Measurements from ENCODE around the gene FRMD1.

DNA sequence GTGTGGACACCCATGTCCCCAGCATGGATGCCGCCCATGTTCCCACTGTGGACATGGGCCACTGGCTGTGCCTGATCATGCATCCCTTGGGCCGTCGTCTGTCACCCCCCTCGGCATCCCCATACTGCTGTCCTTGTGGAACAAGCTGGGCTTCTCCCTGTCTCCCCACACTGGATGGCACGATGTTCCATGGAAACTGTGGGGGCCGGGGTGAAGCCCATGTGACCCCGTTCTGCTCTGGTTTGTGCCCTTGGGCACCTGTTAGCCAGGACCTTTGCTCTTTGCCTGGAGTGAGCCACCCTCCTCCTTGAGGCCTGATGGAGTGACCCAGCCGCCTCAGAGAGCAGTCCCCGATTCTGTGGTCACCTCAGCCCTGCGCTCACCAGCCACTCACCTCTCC, 7.6 kb upstream of the FRMD1 start:
- TF ChIP-seq, protein P1, sequence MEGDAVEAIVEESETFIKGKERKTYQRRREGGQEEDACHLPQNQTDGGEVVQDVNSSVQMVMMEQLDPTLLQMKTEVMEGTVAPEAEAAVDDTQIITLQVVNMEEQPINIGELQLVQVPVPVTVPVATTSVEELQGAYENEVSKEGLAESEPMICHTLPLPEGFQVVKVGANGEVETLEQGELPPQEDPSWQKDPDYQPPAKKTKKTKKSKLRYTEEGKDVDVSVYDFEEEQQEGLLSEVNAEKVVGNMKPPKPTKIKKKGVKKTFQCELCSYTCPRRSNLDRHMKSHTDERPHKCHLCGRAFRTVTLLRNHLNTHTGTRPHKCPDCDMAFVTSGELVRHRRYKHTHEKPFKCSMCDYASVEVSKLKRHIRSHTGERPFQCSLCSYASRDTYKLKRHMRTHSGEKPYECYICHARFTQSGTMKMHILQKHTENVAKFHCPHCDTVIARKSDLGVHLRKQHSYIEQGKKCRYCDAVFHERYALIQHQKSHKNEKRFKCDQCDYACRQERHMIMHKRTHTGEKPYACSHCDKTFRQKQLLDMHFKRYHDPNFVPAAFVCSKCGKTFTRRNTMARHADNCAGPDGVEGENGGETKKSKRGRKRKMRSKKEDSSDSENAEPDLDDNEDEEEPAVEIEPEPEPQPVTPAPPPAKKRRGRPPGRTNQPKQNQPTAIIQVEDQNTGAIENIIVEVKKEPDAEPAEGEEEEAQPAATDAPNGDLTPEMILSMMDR (IDR thresholded peaks at IDR 0.05 in 4 of 5, conservative IDR thresholded peaks at IDR 0.05 in 1 of 5) = no peak
- TF ChIP-seq POLR2A (IDR thresholded peaks at IDR 0.05) = no peak

All from gastrocnemius medialis (tissue), 4 donors.